Neural cell (in vitro differentiated cells): Measurements from ENCODE around the gene PDE9A. TPM values are rescaled to one million over a fixed set of nuclear protein-coding genes. Genes with fewer than 3 reads are reported as not detected.

ENCODE experiments used
- H2AFZ ChIP-seq: fragments of 200-600, 300-800 bp; sonication (generic), shearing (Covaris generic); 2 replicates; pipeline ENCODE4 v1.6.0; 2014; ENCODE audit warnings: low read depth, mild to moderate bottlenecking, antibody characterized with exemption, low read length, moderate library complexity
- H3F3A ChIP-seq: fragments of 200-600 bp; shearing (Covaris generic); 2 replicates; pipeline ENCODE4 v1.6.1; 2016; ENCODE audit warnings: mild to moderate bottlenecking, moderate library complexity, mixed read lengths, antibody characterized with exemption, low read length; ENCODE audit not compliant: insufficient read depth, poor library complexity, severe bottlenecking
- H3K27ac ChIP-seq: fragments of 200-600, 300-800 bp; sonication (generic), shearing (Covaris generic); 2 replicates; pipeline ENCODE4 v1.5.1; 2014; ENCODE audit warnings: mild to moderate bottlenecking, low read length, moderate library complexity
- H3K27me3 ChIP-seq: fragments of 300-800, 200-600 bp; sonication (generic), shearing (Covaris generic); 2 replicates; pipeline ENCODE4 v1.6.0; 2014; ENCODE audit warnings: mild to moderate bottlenecking, low read depth, low read length, moderate library complexity; ENCODE audit not compliant: insufficient read depth
- H3K36me3 ChIP-seq: fragments of 300-800, 200-600 bp; sonication (generic), shearing (Covaris generic); 2 replicates; pipeline ENCODE4 v1.5.1; 2014; ENCODE audit warnings: mild to moderate bottlenecking, antibody characterized with exemption, low read length, moderate library complexity; ENCODE audit not compliant: insufficient read depth
- H3K4me2 ChIP-seq: fragments of 300-800, 200-600 bp; sonication (generic), shearing (Covaris generic); 2 replicates; pipeline ENCODE4 v1.6.0; 2014; ENCODE audit warnings: mild to moderate bottlenecking, low read length
- H3K4me3 ChIP-seq: fragments of 300-800, 200-600 bp; sonication (generic), shearing (Covaris generic); 2 replicates; pipeline ENCODE4 v1.5.1; 2014; ENCODE audit warnings: mild to moderate bottlenecking, low read length, moderate library complexity
- H3K79me2 ChIP-seq: fragments of 200-600 bp; shearing (Covaris generic); replicated peaks from 2 replicates; pipeline ENCODE4 v1.6.0; 2014; ENCODE audit warnings: mild to moderate bottlenecking, low read length, moderate library complexity; ENCODE audit not compliant: insufficient read depth
- H3K9ac ChIP-seq: fragments of 300-800, 200-600 bp; sonication (generic), shearing (Covaris generic); 2 replicates; pipeline ENCODE4 v1.6.1; 2016; ENCODE audit warnings: mild to moderate bottlenecking, low read length, mixed read lengths
- H3K9me2 ChIP-seq: fragments of 200-600 bp; shearing (Covaris generic); 2 replicates; pipeline ENCODE4 v1.6.1; 2016; ENCODE audit warnings: mild to moderate bottlenecking, low read length, mixed read lengths; ENCODE audit not compliant: insufficient read depth
- H3K9me3 ChIP-seq: fragments of 200-600, 300-800 bp; sonication (generic), shearing (Covaris generic); 2 replicates; pipeline ENCODE4 v1.6.1; 2016; ENCODE audit warnings: mild to moderate bottlenecking, mixed run types, low read length, moderate library complexity, mixed read lengths
- H4K20me1 ChIP-seq: fragments of 200-600 bp; shearing (Covaris generic); 2 replicates; pipeline ENCODE4 v1.6.1; 2016; ENCODE audit warnings: mild to moderate bottlenecking, mixed run types; ENCODE audit not compliant: insufficient read depth
- CTCF ChIP-seq: fragments of 450-650 bp; IDR thresholded peaks from 2 replicates; pipeline ENCODE4 v1.5.1; 2014; ENCODE audit warnings: antibody characterized with exemption, mild to moderate bottlenecking, moderate library complexity; ENCODE audit not compliant: poor library complexity, severe bottlenecking
- EP300 ChIP-seq: fragments of 450-650 bp; conservative IDR thresholded peaks from 2 replicates; pipeline ENCODE4 v1.6.1; 2014; ENCODE audit warnings: antibody characterized with exemption, mild to moderate bottlenecking, moderate library complexity; ENCODE audit not compliant: poor library complexity, severe bottlenecking
- EZH2 ChIP-seq: fragments of 200-600, 300-800 bp; shearing (Covaris generic), sonication (generic); IDR thresholded peaks from 2 replicates; pipeline ENCODE4 v1.6.1; 2014; ENCODE audit warnings: antibody characterized with exemption, low read length, borderline replicate concordance, mild to moderate bottlenecking; ENCODE audit not compliant: insufficient read depth, poor library complexity, severe bottlenecking
- MXI1 ChIP-seq: fragments of 450-650 bp; conservative IDR thresholded peaks from 2 replicates; pipeline ENCODE4 v1.6.1; 2014; ENCODE audit warnings: antibody characterized with exemption, mild to moderate bottlenecking; ENCODE audit not compliant: poor library complexity, severe bottlenecking
- POLR2AphosphoS5 ChIP-seq: IDR thresholded peaks from 2 replicates; pipeline ENCODE4 v1.6.1; 2012
- RAD21 ChIP-seq: fragments of 450-650 bp; conservative IDR thresholded peaks from 2 replicates; pipeline ENCODE4 v1.6.1; 2014; ENCODE audit warnings: antibody characterized with exemption, mild to moderate bottlenecking, moderate library complexity
- REST ChIP-seq: IDR thresholded peaks from 2 replicates; pipeline ENCODE4 v1.6.1; 2012; ENCODE audit warnings: borderline replicate concordance
- SMC3 ChIP-seq: fragments of 450-650 bp; conservative IDR thresholded peaks from 2 replicates; pipeline ENCODE4 v1.6.1; 2014; ENCODE audit warnings: antibody characterized with exemption, mild to moderate bottlenecking, moderate library complexity; ENCODE audit not compliant: poor library complexity
- TAF1 ChIP-seq: IDR thresholded peaks from 2 replicates; pipeline ENCODE4 v1.6.1; 2012; ENCODE audit warnings: low read depth
- polyA plus RNA-seq: library from polyadenylated mRNA; depleted of rRNA; stranded (reverse); fragments of >200 nt; gene quantifications from 2 replicates; pipeline ENCODE4 v1.2.3, GENCODE V29; 2014

PDE9A gene
- polyA plus RNA-seq, 1 donor from 2014 or later: 32.2 TPM

- Histone ChIP-seq H3K9ac (no peak overlapping the region), H3K36me3 (no peaks in the 10 kb centered on the region), H3K4me2 (no peak overlapping the region), H3K9me3 (no peaks in the 10 kb centered on the region), H3K27ac (no peak overlapping the region), H3K4me3 (no peak overlapping the region), H3K9me2 (no peaks in the 10 kb centered on the region), H3K79me2 (no peaks in the 10 kb centered on the region), H2AFZ (no peak overlapping the region), H3K27me3 (no peaks in the 10 kb centered on the region), H3F3A (no peaks in the 10 kb centered on the region), H4K20me1 (no peaks in the 10 kb centered on the region)
- TF ChIP-seq CTCF (no peak), RAD21 (no peak)
Measured at GRCh38 chr21:42798106-42798505, 144.7 kb downstream of the PDE9A start.

GRCh38 chr21:42799516-42799915, 146.1 kb downstream of the PDE9A start:
- Histone ChIP-seq H4K20me1 (no peaks in the 10 kb centered on the region), H3K4me2 (no peak overlapping the region), H3K4me3 (no peak overlapping the region), H3K79me2 (no peaks in the 10 kb centered on the region), H3K27ac (no peak overlapping the region), H3K9me3 (no peaks in the 10 kb centered on the region), H3F3A (no peaks in the 10 kb centered on the region), H3K27me3 (no peaks in the 10 kb centered on the region), H2AFZ (no peak overlapping the region), H3K36me3 (no peaks in the 10 kb centered on the region), H3K9me2 (no peaks in the 10 kb centered on the region), H3K9ac (no peak overlapping the region)
- TF ChIP-seq REST (no peak), SMC3 (no peak), TAF1 (no peak), RAD21 (no peak), EP300 (no peak), EZH2 (no peak)

- Histone ChIP-seq H3K27me3 (no peaks in the 10 kb centered on the region), H3K4me2 (no peak overlapping the region), H3K9me3 (no peaks in the 10 kb centered on the region), H3K79me2 (no peaks in the 10 kb centered on the region), H3K9me2 (no peaks in the 10 kb centered on the region), H3K36me3 (no peaks in the 10 kb centered on the region), H2AFZ (no peak overlapping the region), H4K20me1 (no peaks in the 10 kb centered on the region), H3K4me3 (no peak overlapping the region), H3F3A (no peaks in the 10 kb centered on the region), H3K27ac (no peak overlapping the region), H3K9ac (no peak overlapping the region)
- TF ChIP-seq RAD21: no peak
- no peak for TF ChIP-seq MXI1
- no peak for TF ChIP-seq EP300
- TF ChIP-seq EZH2: no peak
- no peak for TF ChIP-seq SMC3
- no peak for TF ChIP-seq POLR2AphosphoS5
- TF ChIP-seq REST: no peak
- TF ChIP-seq TAF1: no peak
- no peak for TF ChIP-seq CTCF
Measured at GRCh38 chr21:42799948-42800347, 146.5 kb downstream of the PDE9A start.
